Kidney (tissue), 14 donors: ENCODE results near the gene PWWP2A. TPM values are rescaled to one million over a fixed set of nuclear protein-coding genes. Genes with fewer than 3 reads are reported as not detected.

Source experiments
- DNase-seq, 5 donors: peaks; one replicate each; pipeline ENCODE4 v3.0.0-alpha.2; 2013 to 2020
- FAIRE-seq: peaks from 2 replicates; lab custom pipeline; 2012; peaks lifted over from hg19 to GRCh38; lab: Jason Lieb, UNC
- H3K27ac ChIP-seq, 2 donors: one replicate each; pipeline ENCODE4 v1.7.0; 2013; ENCODE audit warnings: low read depth in 2 of 2, low read length in 2 of 2, inconsistent platforms in 1 of 2
- H3K27me3 ChIP-seq: one replicate; pipeline ENCODE4 v1.7.1; 2013; ENCODE audit warnings: low read length, inconsistent platforms; ENCODE audit not compliant: control insufficient read depth, insufficient read depth
- H3K36me3 ChIP-seq, 3 donors: one replicate each; pipeline versions ENCODE4 v1.7.0 to v1.7.1; 2013; ENCODE audit warnings: low read length in 3 of 3, control low read depth in 1 of 3, inconsistent platforms in 1 of 3; ENCODE audit not compliant: insufficient read depth in 3 of 3, control insufficient read depth in 2 of 3
- H3K4me1 ChIP-seq, 3 donors: one replicate each; pipeline versions ENCODE4 v1.7.0 to v1.7.1; 2013; ENCODE audit warnings: low read length in 3 of 3, inconsistent platforms in 1 of 3, low read depth in 1 of 3; ENCODE audit not compliant: control insufficient read depth in 2 of 3, insufficient read depth in 2 of 3
- H3K4me3 ChIP-seq, 3 donors: one replicate each; pipeline versions ENCODE4 v1.7.0 to v1.8.1; 2013; ENCODE audit warnings: low read length in 3 of 3, control low read depth in 1 of 3, inconsistent platforms in 1 of 3
- H3K9ac ChIP-seq, 3 donors: one replicate each; pipeline versions ENCODE4 v1.7.0 to v1.7.1; 2013; ENCODE audit warnings: low read length in 3 of 3, control low read depth in 1 of 3, inconsistent platforms in 1 of 3
- H3K9me3 ChIP-seq, 3 donors: one replicate each; pipeline versions ENCODE4 v1.7.0 to v1.7.1; 2013; ENCODE audit warnings: low read length in 3 of 3, control low read depth in 1 of 3, inconsistent platforms in 1 of 3; ENCODE audit not compliant: control insufficient read depth in 2 of 3, insufficient read depth in 1 of 3
- intact Hi-C: fragments of 100-400 bp; cut with DNase I; formaldehyde crosslinking; loops from one replicate; pipeline ENCODE4 v1.11.1; 2022
- polyA plus RNA-seq: library from polyadenylated mRNA; stranded (reverse); fragments of 350-450 nt; fragmentation: Illumina TruSeq; extraction: RNeasy Lipid Tissue Mini Kit (QIAGEN cat#74804); gene quantifications from one replicate; pipeline ENCODE4 v1.2.3, GENCODE V29; 2014; ENCODE audit warnings: low read depth, low replicate concordance; ENCODE audit not compliant: insufficient read depth
- total RNA-seq: library from RNA; stranded (reverse); fragmentation: NEBNext Ultra II Directional; extraction: Animal tissue kit (Norgen Biotek cat#: 25700); gene quantifications from one replicate; pipeline ENCODE4 v1.2.1, GENCODE V29; 2021
- TF ChIP-seq, protein P1 (sequence below): IDR thresholded peaks from 3 replicates; pipeline ENCODE4 v1.5.1; 2012; ENCODE audit warnings: mild to moderate bottlenecking, moderate library complexity, borderline replicate concordance; ENCODE audit not compliant: insufficient read depth; ENCODE audit errors: extremely low read depth
- donor health status: control.
- donor health status: control.
- donor health status: control.
- donor health status: control.
- donor health status: control.
- donor health status: DM: yes; HTN: yes; CAD: no.
- donor health status: Normal renal cell carcinoma (clear cell type).

PWWP2A gene
- total and polyA plus RNA-seq, 2 donors from 2014 or later, result 6.3 to 21.6 TPM

- Histone ChIP-seq H3K27ac (no peak overlapping the region), H3K9ac (no peak overlapping the region), H3K4me1 (peaks cover 0 to 2% (median 0%) of the 10 kb centered on the region in 3 donors), H3K4me3 (no peak overlapping the region), H3K27me3 (no peaks in the 10 kb centered on the region), H3K36me3 (peaks cover 0 to 45% (median 11%) of the 10 kb centered on the region in 3 donors), H3K9me3 (peaks cover 0 to 1% (median 0%) of the 10 kb centered on the region in 3 donors)
- TF ChIP-seq, protein P1, sequence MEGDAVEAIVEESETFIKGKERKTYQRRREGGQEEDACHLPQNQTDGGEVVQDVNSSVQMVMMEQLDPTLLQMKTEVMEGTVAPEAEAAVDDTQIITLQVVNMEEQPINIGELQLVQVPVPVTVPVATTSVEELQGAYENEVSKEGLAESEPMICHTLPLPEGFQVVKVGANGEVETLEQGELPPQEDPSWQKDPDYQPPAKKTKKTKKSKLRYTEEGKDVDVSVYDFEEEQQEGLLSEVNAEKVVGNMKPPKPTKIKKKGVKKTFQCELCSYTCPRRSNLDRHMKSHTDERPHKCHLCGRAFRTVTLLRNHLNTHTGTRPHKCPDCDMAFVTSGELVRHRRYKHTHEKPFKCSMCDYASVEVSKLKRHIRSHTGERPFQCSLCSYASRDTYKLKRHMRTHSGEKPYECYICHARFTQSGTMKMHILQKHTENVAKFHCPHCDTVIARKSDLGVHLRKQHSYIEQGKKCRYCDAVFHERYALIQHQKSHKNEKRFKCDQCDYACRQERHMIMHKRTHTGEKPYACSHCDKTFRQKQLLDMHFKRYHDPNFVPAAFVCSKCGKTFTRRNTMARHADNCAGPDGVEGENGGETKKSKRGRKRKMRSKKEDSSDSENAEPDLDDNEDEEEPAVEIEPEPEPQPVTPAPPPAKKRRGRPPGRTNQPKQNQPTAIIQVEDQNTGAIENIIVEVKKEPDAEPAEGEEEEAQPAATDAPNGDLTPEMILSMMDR, result no peak
- no peak for DNase-seq
- FAIRE-seq, result no peak
- intact Hi-C loops, result no loop called here
Measured at GRCh38 chr5:160057256-160057655, 62.0 kb downstream of the PWWP2A start.

GRCh38 chr5:160054831-160055230, 64.4 kb downstream of the PWWP2A start:
- no peak overlapping the region for H3K4me3 ChIP-seq
- peaks cover 0 to 56% (median 21%) of the 10 kb centered on the region in 3 donors for H3K36me3 ChIP-seq
- peaks cover 0 to 1% (median 0%) of the 10 kb centered on the region in 3 donors for H3K9me3 ChIP-seq
- no peak overlapping the region for H3K27ac ChIP-seq
- H3K9ac ChIP-seq, result no peak overlapping the region
- FAIRE-seq (no peak), DNase-seq (no peak)
- TF ChIP-seq, protein P1, result no peak
- no peaks in the 10 kb centered on the region for H3K4me1 ChIP-seq
- intact Hi-C loops, result no loop called here
- no peaks in the 10 kb centered on the region for H3K27me3 ChIP-seq

DNA sequence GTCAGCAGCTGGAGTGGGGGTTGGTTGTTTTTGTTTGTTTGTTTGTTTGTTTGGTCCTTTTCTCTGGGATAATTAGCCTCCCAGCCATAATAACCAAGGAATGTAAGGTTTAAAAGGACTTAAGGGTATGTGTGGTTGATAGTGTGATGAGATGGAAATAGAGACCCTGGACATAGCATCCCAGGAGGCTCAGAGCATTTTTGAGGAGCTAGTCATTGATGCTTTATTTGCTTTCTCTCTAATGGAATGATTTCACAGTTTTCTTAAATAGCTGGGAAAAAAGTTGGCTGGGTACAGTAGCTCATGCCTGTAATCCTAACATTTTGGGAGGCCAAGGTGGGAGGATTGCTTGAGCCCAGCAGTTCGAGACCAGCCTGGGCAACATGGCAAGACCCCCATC, 65.2 kb downstream of the PWWP2A start:
- intact Hi-C loops, result no loop called here
- DNase-seq, result no peak
- no peak for FAIRE-seq
- no peaks in the 10 kb centered on the region for H3K27me3 ChIP-seq
- H3K36me3 ChIP-seq, result peaks cover 0 to 50% (median 21%) of the 10 kb centered on the region in 3 donors
- peaks cover 0 to 1% (median 0%) of the 10 kb centered on the region in 3 donors for H3K9me3 ChIP-seq
- H3K4me1 ChIP-seq, result no peaks in the 10 kb centered on the region
- no peak overlapping the region for H3K4me3 ChIP-seq
- no peak overlapping the region for H3K9ac ChIP-seq
- TF ChIP-seq, protein P1, result no peak
- no peak overlapping the region for H3K27ac ChIP-seq

DNA sequence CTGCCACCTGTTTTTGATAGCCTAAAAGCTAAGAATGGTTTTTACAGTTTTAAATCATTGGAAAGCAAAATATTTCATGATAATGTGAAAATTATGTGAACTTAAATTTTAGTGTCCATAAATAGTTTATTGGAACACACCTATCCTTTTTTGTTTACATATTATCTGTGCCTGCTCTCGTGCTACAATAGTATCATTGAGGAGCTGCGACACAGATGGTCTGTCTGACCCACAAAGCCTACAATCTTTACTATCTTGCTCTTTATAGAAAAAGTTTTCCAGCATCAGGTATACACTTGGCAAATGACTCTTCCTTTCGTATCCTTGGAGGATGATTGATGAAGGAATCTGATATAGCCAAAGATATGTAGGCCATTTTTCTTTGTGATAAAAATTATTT, 70.2 kb downstream of the PWWP2A start:
- Histone ChIP-seq H3K27me3 (no peaks in the 10 kb centered on the region), H3K9ac (no peak overlapping the region), H3K4me3 (no peak overlapping the region), H3K36me3 (peaks cover 0 to 35% (median 17%) of the 10 kb centered on the region in 3 donors), H3K4me1 (no peaks in the 10 kb centered on the region), H3K27ac (no peak overlapping the region), H3K9me3 (no peaks in the 10 kb centered on the region)
- FAIRE-seq (no peak), DNase-seq (no peak)
- intact Hi-C loops, result no loop called here
- TF ChIP-seq, protein P1, result no peak
